HL-60 (cell line): ENCODE data around the gene CSF3.

ENCODE experiments used
- REST ChIP-seq: IDR thresholded peaks from 2 replicates; pipeline ENCODE4 v1.6.1; 2012; ENCODE audit warnings: low read depth; ENCODE audit not compliant: insufficient replicate concordance
- SPI1 ChIP-seq: IDR thresholded peaks from 2 replicates; pipeline ENCODE4 v1.6.1; 2012; ENCODE audit warnings: low read depth, mild to moderate bottlenecking, borderline replicate concordance
- TF ChIP-seq, protein P1 (sequence below): IDR thresholded peaks from one replicate; pipeline ENCODE4 v1.5.1; 2011; ENCODE audit warnings: low read length, control low read depth, inconsistent platforms; ENCODE audit not compliant: insufficient read depth

- TF ChIP-seq, protein P1, sequence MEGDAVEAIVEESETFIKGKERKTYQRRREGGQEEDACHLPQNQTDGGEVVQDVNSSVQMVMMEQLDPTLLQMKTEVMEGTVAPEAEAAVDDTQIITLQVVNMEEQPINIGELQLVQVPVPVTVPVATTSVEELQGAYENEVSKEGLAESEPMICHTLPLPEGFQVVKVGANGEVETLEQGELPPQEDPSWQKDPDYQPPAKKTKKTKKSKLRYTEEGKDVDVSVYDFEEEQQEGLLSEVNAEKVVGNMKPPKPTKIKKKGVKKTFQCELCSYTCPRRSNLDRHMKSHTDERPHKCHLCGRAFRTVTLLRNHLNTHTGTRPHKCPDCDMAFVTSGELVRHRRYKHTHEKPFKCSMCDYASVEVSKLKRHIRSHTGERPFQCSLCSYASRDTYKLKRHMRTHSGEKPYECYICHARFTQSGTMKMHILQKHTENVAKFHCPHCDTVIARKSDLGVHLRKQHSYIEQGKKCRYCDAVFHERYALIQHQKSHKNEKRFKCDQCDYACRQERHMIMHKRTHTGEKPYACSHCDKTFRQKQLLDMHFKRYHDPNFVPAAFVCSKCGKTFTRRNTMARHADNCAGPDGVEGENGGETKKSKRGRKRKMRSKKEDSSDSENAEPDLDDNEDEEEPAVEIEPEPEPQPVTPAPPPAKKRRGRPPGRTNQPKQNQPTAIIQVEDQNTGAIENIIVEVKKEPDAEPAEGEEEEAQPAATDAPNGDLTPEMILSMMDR, result no peak
- TF ChIP-seq REST (no peak), SPI1 (no peak)
Observed at GRCh38 chr17:40058865-40059264, 43.6 kb downstream of the CSF3 start.
